GM21528 (cell line): Measurements from ENCODE around the gene CELF4.

ENCODE experiments used
- ATAC-seq: cut with Tn5 transposase; IDR thresholded peaks from one replicate; pipeline ENCODE4 v1.9.1; 2021; ENCODE audit warnings: mild to moderate bottlenecking, moderate library complexity; ENCODE audit not compliant: unreplicated experiment, low FRiP score

CELF4 gene

GRCh38 chr18:37274309-37275236 is 291.0 kb downstream of the CELF4 start:
- ATAC-seq: no peak

DNA sequence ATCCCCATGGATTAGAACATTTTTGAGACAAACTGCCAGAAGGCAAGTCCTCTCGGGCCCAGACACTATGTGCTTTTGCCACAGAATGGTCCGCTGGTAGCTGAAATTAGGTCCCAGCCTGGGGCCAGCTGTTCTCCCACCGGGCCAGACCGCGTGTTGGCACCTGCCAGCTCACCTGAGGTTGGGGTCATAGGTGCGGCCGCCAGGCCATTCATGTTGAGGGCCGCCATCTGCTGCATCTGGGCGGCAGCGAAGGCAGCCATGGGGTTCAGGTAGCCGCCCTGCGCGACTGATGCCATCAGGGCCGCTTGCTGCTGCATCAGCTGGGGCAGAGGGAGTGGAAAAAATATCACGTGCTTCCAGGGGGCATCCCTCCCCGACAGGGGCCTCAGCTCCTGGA is 292.8 kb downstream of the CELF4 start:
- ATAC-seq: no peak

GRCh38 chr18:37272226-37272625 is 293.4 kb downstream of the CELF4 start:
- no peak for ATAC-seq

- no peak for ATAC-seq
Observed at GRCh38 chr18:37270666-37271052, 294.9 kb downstream of the CELF4 start.

- ATAC-seq: no peak
Observed at GRCh38 chr18:37270038-37270665, 295.4 kb downstream of the CELF4 start.

GRCh38 chr18:37266290-37266689 is 299.3 kb downstream of the CELF4 start:
- ATAC-seq: no peak

DNA sequence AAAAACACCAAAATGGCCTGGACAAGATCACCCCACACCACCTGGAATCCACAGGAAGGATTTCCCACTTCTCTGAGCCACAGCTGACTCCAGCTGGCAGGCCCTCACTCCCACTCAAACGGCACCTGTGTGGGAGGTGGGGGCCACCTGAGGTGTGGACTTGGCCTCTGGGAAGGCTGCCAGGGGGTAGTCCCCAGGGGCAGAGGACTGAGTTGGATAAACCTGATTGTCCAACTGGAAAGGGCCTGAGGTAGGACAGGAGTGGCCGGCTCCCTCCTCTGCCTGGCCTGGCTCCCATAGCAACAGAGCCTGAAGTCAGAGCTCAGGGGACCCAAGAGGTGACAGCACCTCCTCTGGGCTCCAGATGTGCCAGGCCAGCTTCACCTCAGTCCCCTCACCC is 300.2 kb downstream of the CELF4 start:
- no peak for ATAC-seq

DNA sequence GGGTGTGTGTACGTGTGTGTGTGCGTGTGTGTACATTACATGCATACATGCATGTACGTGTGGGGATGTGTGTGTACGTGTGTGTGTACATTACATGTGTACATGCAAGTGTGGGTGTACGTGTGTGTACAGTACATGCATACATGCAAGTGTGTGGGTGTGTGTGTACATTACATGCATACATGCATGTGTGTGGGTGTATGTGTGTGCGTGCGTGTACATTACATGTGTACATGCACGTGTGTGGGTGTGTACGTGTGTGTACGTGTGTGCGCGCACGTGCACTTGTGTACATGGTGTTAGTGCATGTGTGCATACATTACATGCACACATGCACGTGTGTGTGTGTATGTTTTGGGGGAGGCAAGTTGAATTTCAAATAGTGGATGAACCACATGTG is 300.6 kb downstream of the CELF4 start:
- ATAC-seq: no peak

DNA sequence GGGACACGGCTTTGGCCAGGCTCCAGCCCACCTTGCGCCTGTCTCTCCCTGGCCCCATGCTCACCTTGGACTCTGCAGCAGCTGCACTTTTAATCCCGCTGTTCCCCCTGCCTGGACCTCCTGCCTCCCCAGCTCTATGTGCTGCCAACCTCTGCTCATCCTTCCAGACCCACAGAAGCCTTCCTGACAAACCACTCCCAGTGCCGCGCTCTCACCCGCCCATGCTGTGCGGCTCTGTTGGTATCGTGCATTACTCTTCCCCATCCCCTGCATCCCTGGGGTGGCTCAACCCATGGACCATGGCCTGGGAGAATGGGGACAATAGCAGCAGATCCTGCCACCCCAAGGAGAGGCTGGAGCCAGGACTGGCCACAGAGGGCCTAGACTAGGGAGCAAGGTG is 303.6 kb downstream of the CELF4 start:
- ATAC-seq: no peak

DNA sequence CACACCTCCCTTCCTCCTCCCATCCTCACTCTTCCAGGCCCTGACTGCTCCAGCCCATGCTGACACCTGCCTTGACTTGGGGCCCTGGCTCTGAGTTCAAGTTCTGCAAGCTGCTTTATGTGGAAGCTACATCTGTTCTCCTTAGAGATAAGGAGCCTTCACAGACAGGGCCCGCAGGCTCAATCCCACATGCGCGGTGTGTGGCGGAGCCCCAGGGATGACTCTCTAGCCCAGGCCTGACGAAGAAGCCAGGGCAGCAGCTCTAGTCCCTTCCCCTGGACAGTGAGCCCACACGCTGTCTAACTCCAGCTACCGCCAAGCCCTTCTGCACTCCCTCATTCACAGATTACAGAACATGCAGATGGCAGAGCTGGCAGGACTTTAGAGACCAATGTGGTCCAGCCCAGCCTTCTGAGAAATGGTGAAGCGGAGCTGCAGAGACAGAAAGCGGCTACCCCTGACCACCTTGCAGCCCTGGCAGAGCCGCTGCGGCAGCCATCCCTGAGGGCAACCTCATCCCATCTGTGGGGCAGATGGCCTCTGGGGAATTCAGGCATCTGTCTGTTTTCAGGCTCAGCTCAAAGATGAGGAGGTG is 304.3 kb downstream of the CELF4 start:
- no peak for ATAC-seq

DNA sequence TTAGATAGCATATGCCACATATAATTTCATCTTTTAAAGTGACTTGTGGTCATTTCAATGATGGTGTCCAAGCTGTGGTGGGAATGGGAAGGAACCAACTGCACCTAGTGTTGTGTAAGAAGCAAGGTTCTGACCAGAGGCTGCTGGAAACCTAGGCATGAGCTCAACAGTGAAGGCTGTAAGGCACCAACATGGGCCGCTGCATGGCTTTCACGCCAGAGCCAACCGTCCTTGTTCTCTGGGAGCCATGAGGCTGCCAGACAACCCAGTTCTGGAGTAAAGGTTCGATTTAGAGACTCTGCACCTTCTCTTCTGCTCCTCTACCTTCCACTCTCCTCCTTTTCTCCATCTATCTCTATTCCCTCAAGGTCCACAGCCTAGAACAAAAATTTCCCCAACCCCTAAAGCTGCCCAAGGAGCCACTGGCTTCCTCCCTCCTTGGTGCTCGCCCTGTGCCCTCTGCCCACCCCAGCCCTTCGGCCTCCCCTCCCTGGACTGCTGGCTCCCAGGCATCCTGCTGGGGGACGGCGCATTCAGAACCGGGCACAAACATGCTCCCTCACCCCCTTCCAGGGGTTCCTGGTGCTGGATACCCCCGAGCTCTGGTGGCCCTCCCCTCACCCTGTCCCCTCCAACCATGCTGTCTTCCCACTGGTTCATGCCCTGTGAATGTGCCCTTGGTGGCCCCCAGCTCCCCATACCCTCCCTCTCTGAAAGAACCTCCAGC is 305.1 kb downstream of the CELF4 start:
- no peak for ATAC-seq

DNA sequence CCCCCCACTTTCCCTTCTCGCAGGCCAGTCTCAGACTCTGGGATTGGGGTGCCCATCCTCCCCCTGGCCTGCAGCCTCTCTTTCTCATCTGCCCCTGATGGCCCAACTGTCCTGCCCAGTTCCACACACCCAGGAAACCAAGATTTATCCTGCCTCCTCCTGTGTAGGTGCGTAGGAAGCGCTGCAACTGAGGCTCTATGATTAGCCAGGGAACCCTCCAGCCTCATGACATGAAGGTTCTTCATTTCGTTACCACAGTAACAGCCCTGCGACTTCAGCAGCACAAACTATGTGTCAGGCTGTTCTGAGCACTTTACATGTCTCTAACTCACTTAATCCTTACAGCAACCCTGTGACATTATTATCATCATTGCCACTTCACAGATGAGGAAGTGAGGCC is 305.9 kb downstream of the CELF4 start:
- ATAC-seq: no peak

- no peak for ATAC-seq
Observed at GRCh38 chr18:37258819-37259218, 306.8 kb downstream of the CELF4 start.

DNA sequence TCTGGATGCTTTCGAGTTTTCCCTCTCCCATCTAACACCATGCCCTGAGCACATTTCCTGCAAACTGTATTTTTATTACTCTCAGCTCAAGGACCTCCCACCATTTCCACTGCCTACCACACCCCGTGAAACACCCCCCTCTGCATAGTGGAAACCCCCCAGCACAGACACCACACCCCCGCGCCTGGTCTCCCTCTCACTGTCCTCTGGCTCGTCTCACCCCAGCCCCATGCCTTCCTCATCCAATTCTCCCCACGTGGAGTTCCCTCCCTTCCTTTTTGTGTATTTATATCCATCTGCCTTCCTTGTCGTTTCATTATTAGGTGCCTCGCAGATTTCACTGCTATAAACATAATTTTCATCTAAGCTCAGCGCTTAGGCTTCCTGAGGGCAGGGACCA is 307.5 kb downstream of the CELF4 start:
- no peak for ATAC-seq

DNA sequence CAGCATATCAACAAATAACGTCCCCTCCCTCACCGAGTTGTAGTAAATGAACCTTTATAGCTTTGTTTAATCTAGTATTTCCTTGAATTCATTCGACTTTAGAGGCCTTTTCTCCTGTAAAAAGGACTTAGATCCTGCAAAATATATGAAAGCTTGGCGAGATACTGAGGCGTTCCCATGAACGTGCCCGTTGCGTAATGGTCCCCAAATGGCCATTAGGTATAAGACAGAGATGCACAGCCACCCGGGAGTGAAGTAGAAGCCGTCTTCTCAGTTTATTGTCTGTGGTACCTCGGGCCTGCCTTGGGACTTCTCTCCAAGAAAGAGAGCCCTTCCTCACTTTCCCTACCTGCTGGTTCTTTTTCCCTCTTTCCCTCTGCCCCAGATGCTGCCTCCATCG is 310.6 kb downstream of the CELF4 start:
- ATAC-seq: no peak

DNA sequence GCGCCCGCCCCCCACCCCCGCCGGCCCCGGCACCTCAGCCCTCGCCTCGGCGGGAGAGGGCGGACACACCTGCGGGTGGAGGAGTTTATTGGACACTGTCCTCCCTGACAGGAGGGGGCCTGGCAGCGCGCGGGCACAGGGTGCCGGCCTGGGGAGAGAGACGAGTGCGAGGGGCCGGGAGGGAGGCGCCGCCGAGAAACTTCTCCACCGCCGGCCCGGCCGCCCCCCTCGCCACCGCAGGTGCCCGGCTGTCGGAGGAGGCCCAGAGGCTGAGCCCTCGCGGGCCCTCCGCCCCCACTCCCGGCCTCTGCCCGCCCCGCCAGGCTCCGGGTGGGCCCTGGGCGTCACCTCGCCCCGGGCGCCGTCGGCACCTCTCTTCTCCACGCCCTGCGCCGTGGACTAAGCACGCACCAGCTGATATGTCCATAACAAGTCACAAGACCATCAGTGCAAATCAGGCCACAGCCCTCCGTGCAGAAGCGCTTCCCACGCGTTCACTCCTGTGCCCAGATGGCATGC is 311.3 kb downstream of the CELF4 start:
- no peak for ATAC-seq

DNA sequence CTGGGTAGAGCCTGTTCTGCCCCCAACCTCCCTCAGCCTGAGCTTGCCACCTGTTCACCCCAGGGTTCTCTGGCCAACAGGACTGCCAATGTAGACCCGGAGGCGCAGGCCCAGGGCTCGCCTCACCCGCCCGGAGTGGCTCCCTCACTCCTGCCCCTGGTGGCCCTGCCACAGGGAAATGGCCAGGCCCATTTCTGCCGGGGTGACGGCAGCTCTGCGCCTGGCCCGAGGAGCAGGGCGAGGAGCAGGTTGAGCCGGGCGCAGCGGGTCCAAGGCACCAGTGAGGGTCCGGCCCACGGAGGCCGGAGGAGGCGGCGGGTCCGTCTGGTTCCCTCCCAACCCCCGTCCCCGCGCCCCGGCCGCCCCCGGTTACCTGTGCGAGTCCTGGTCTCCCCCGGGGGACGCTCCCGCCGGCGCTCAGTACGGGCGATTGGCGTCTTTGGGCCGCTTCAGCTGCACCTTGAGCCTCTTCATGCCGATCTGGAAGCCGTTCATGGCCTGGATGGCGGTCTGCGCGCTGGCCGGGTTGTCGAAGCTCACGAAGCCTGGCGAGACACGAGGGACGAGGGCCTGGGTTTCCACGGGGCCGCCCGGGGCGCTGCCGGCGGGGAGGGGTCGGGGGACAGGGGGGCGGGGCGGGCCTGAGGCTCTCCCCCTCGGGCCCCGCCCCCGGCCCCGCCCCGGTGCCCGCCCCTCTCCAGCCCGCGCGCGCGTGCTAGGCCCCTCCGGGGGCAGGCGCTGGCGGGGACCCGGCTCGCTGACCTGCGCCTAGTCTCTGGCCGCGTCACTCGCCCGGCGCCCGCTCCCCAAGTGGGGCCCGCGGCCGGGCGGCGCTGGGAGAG is 312.0 kb downstream of the CELF4 start:
- ATAC-seq: no peak

GRCh38 chr18:37252854-37253393 is 312.7 kb downstream of the CELF4 start:
- ATAC-seq: no peak

DNA sequence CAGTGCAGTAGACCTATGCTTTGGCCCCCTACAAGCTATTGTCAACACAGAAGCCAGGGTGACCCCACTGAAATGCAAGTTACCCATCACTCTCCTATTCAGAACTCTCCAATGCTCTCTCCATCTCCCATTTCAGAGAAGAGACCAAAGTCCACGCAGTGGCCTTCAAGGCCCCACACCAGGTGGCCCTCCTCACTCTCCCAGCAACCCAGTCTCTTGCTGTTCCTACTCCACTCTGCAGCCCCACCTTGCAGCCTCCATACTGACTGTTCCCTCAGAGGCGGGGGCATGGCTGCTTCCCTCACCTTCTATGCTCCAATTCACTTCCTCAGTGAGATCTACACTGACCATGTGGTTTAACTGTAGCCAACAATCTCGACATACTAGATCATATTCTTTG is 313.3 kb downstream of the CELF4 start:
- no peak for ATAC-seq

GRCh38 chr18:37251679-37252078 is 313.9 kb downstream of the CELF4 start:
- ATAC-seq: no peak
